ENCODE results near the gene IL15. TPM values are rescaled to one million over a fixed set of nuclear protein-coding genes. Genes with fewer than 3 reads are reported as not detected.

Gene IL15
- total and polyA plus RNA-seq, 2 of the 8 experiments (the other 6 are each of a cell fraction or from before 2014, with no cell fraction given): 0.30 to 0.61 TPM

DNA sequence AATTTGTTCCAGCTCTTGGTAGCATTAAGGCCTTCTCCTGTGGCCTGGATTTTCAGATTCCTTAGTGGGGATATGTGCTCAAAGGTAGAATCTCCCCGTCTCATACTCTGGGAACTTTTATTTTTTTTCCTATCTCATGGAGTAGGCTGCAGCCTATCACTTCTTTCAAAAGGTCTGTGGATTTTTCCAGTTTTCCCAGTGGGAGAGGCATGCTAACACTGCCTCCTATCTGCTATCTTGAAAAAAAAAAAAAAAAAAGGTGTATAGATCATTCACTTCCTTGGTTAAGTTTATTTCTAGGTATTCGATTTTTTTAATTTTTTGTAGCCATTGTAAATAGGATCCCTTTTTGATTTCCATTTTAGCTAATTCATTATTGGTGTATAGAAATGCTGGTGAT, 67.1 kb downstream of the IL15 start:
- ChIA-PET POLR2A (ENCODE audit: partially characterized antibody) (interaction anchor here (0.6 kb wide), 1 partner anchor 391 kb away, joined by 4 read pairs; no protein-coding TSS in a partner anchor), CTCF (ENCODE audit: partially characterized antibody) (interaction anchor here (0.5 to 2.7 kb wide), 20 partner anchors 10 to 754 kb away, joined by 3 to 25 read pairs (median 3); no protein-coding TSS in a partner anchor)
- H3K36me3 ChIP-seq (ENCODE audit: control insufficient read depth in 2 of 4, insufficient read depth in 4 of 4, low read length in 3 of 4): no peaks in the 10 kb centered on the region

More for the DNA sequence above, 67.1 kb downstream of the IL15 start:
- TF ChIP-seq TAF1 (IDR thresholded peaks at IDR 0.05; ENCODE audit: low read depth, low read length) (no peak), SIRT6 (IDR thresholded peaks at IDR 0.05; ENCODE audit: low read length) (no peak), CTBP2 (IDR thresholded peaks at IDR 0.05; ENCODE audit: borderline replicate concordance, insufficient read depth, insufficient read length, low read length) (no peak), SP1 (IDR thresholded peaks at IDR 0.05; ENCODE audit: low read depth, low read length) (no peak), ASH2L (IDR thresholded peaks at IDR 0.05; ENCODE audit: low read length) (no peak), SIX5 (IDR thresholded peaks at IDR 0.05; ENCODE audit: low read depth, low read length) (no peak), TEAD4 (IDR thresholded peaks at IDR 0.05; ENCODE audit: low read depth, low read length) (no peak), POU5F1 (IDR thresholded peaks at IDR 0.05; ENCODE audit: low read depth, low read length) (no peak), POLR2AphosphoS5 (IDR thresholded peaks at IDR 0.05; ENCODE audit: low read depth, low read length) (no peak), GABPA (IDR thresholded peaks at IDR 0.05; ENCODE audit: borderline replicate concordance, insufficient read depth, low read length) (no peak)
- 83% methylated on average over 2 of the region's 2 CpGs; no CpG with 5 or more reads in 1 of the 2 experiments for WGBS, 2 experiments (ENCODE audit: extremely low coverage in 1 of 2, insufficient coverage in 1 of 2, insufficient read length in 1 of 2, insufficient replicate concordance in 2 of 2, low coverage in 1 of 2, low lambda C conversion rate in 2 of 2, missing lambda C conversion rate in 1 of 2)
- H3K9me3 ChIP-seq (ENCODE audit: insufficient read depth in 2 of 2, low read depth in 1 of 2, low read length in 1 of 2): no peaks in the 10 kb centered on the region; a peak in 1 of 4 replicates
- no peak overlapping the region for H3K4ac ChIP-seq (replicated peaks; ENCODE audit: insufficient read length, low read depth, low read length)
- no peaks in the 10 kb centered on the region for H3K4me1 ChIP-seq (replicated peaks in 1 of 4; ENCODE audit: control insufficient read depth in 3 of 4, insufficient read depth in 4 of 4, low read length in 3 of 4)
- H3K23ac ChIP-seq (ENCODE audit: insufficient read length): no peak overlapping the region
- no peak overlapping the region for H3K14ac ChIP-seq (ENCODE audit: insufficient read length)
- no peak overlapping the region for H3K4me3 ChIP-seq (ENCODE audit: extremely low read depth in 1 of 4, insufficient read depth in 2 of 4, low read depth in 3 of 4, low read length in 4 of 4)
- no peak overlapping the region for H3K4me2 ChIP-seq (ENCODE audit: insufficient read depth in 1 of 2, low read depth in 2 of 2, low read length in 2 of 2)
- H2AFZ ChIP-seq (ENCODE audit: low read length): no peak overlapping the region
- H4K8ac ChIP-seq (ENCODE audit: extremely low read depth, insufficient read depth, low read length): no peak overlapping the region
- H2AK5ac ChIP-seq (ENCODE audit: low read depth, low read length): no peak overlapping the region
- no peak overlapping the region for H4K5ac ChIP-seq (ENCODE audit: insufficient read length, low read depth, low read length)
- H2BK15ac ChIP-seq (ENCODE audit: low read length): no peak overlapping the region
- no peaks in the 10 kb centered on the region for H3K23me2 ChIP-seq (ENCODE audit: low read depth, low read length)
- no peak overlapping the region for H2BK120ac ChIP-seq (replicated peaks; ENCODE audit: low read depth, low read length)
- H3K79me2 ChIP-seq (ENCODE audit: control insufficient read depth in 1 of 2, insufficient read depth in 2 of 2, low read length in 2 of 2): no peaks in the 10 kb centered on the region
- H4K20me1 ChIP-seq (replicated peaks in 1 of 2; ENCODE audit: control insufficient read depth in 1 of 2, insufficient read depth in 2 of 2, low read length in 2 of 2): no peaks in the 10 kb centered on the region
- no peak overlapping the region for H3K9ac ChIP-seq (replicated peaks in 1 of 4; ENCODE audit: extremely low read depth in 1 of 4, low read depth in 3 of 4, low read length in 3 of 4)
- H3K27me3 ChIP-seq (replicated peaks in 1 of 4; ENCODE audit: control insufficient read depth in 3 of 4, extremely low read depth in 1 of 4, insufficient read depth in 3 of 4, low read length in 3 of 4): no peaks in the 10 kb centered on the region
- no peak overlapping the region for H3K27ac ChIP-seq (ENCODE audit: low read depth, low read length)
- H4K91ac ChIP-seq (replicated peaks; ENCODE audit: insufficient read length, low read length): no peak overlapping the region
- H3K79me1 ChIP-seq (ENCODE audit: low read depth, low read length): no peaks in the 10 kb centered on the region
- FAIRE-seq (no peak), DNase-seq (ENCODE audit: low read depth in 1 of 2, low spot score in 2 of 2) (no peak)
- H2BK20ac ChIP-seq (ENCODE audit: low read length): no peak overlapping the region
- no peak overlapping the region for H2BK12ac ChIP-seq (ENCODE audit: low read depth, low read length)
- H3K56ac ChIP-seq (replicated peaks; ENCODE audit: insufficient read length, low read depth, low read length): no peak overlapping the region
- no peak overlapping the region for H3K18ac ChIP-seq (ENCODE audit: extremely low read depth, low read length)
- no peak overlapping the region for H2BK5ac ChIP-seq (ENCODE audit: low read depth, low read length)

Measured in H1 (cell line).